Liver (tissue), 9 donors: ENCODE data around the gene PRDX6. TPM values are rescaled to one million over a fixed set of nuclear protein-coding genes. Genes with fewer than 3 reads are reported as not detected.

Experiments used
- DNase-seq: peaks from one replicate; pipeline ENCODE4 v3.0.0-alpha.2; 2017; ENCODE audit warnings: low spot score
- H3K27ac ChIP-seq, 2 donors: one replicate each; pipeline ENCODE4 v1.7.0; 2013; ENCODE audit warnings: inconsistent platforms in 2 of 2, low read length in 2 of 2, control low read depth in 1 of 2, low read depth in 1 of 2, mild to moderate bottlenecking in 1 of 2
- H3K27me3 ChIP-seq, 4 donors: one replicate each; pipeline versions ENCODE4 v1.6.1 to v1.7.0; 2013; ENCODE audit warnings: low read length in 3 of 4, inconsistent platforms in 1 of 4, mild to moderate bottlenecking in 1 of 4, moderate library complexity in 1 of 4; ENCODE audit not compliant: control insufficient read depth in 4 of 4, insufficient read depth in 4 of 4
- H3K36me3 ChIP-seq, 4 donors: one replicate each; pipeline versions ENCODE4 v1.6.1 to v1.7.0; 2013; ENCODE audit warnings: low read length in 3 of 4, mild to moderate bottlenecking in 3 of 4, low read depth in 1 of 4, moderate library complexity in 1 of 4; ENCODE audit not compliant: control insufficient read depth in 4 of 4, insufficient read depth in 3 of 4
- H3K4me1 ChIP-seq, 4 donors: one replicate each; pipeline versions ENCODE4 v1.6.1 to v1.7.0; 2013; ENCODE audit warnings: low read length in 3 of 4, mild to moderate bottlenecking in 3 of 4, moderate library complexity in 1 of 4; ENCODE audit not compliant: control insufficient read depth in 4 of 4, insufficient read depth in 4 of 4
- H3K4me3 ChIP-seq, 3 donors: one replicate each; pipeline versions ENCODE4 v1.6.1 to v1.7.0; 2013; ENCODE audit warnings: low read length in 3 of 3, control low read depth in 1 of 3, low read depth in 1 of 3, mild to moderate bottlenecking in 1 of 3
- H3K9ac ChIP-seq, 2 donors: one replicate each; pipeline ENCODE4 v1.7.0; 2013; ENCODE audit warnings: low read length in 2 of 2, mild to moderate bottlenecking in 2 of 2, moderate library complexity in 2 of 2, control low read depth in 1 of 2, low read depth in 1 of 2
- H3K9me3 ChIP-seq, 4 donors: one replicate each; pipeline versions ENCODE4 v1.6.1 to v1.7.0; 2013; ENCODE audit warnings: low read length in 3 of 4; ENCODE audit not compliant: control insufficient read depth in 4 of 4
- EGR1 ChIP-seq, 2 donors: IDR thresholded peaks; 2 replicates each; pipeline ENCODE4 v1.6.1; 2016 to 2018; ENCODE audit warnings: antibody characterized with exemption in 2 of 2, low read depth in 2 of 2
- FOXA1 ChIP-seq: IDR thresholded peaks from 2 replicates; pipeline ENCODE4 v1.6.1; 2016; ENCODE audit warnings: antibody characterized with exemption
- FOXA2 ChIP-seq: IDR thresholded peaks from 2 replicates; pipeline ENCODE4 v1.6.1; 2016; ENCODE audit warnings: antibody characterized with exemption
- GABPA ChIP-seq, 2 donors: IDR thresholded peaks in 1 of 2; conservative IDR thresholded peaks in 1 of 2; 2 replicates each; pipeline ENCODE4 v1.6.1; 2016; ENCODE audit warnings: antibody characterized with exemption in 2 of 2, mild to moderate bottlenecking in 1 of 2, moderate library complexity in 1 of 2
- HNF4A ChIP-seq, 2 donors: conservative IDR thresholded peaks; 2 replicates each; pipeline ENCODE4 v1.6.1; 2016; ENCODE audit warnings: antibody characterized with exemption in 2 of 2, mild to moderate bottlenecking in 2 of 2
- HNF4G ChIP-seq: IDR thresholded peaks from 2 replicates; pipeline ENCODE4 v1.6.1; 2016; ENCODE audit warnings: antibody characterized with exemption
- JUND ChIP-seq, 2 donors: IDR thresholded peaks; 2 replicates each; pipeline ENCODE4 v1.6.1; 2016; ENCODE audit warnings: antibody characterized with exemption in 2 of 2
- NR2F2 ChIP-seq: IDR thresholded peaks from 2 replicates; pipeline ENCODE4 v1.6.1; 2016; ENCODE audit warnings: antibody characterized with exemption
- RAD21 ChIP-seq, 2 donors: IDR thresholded peaks; 2 replicates each; pipeline ENCODE4 v1.6.1; 2016; ENCODE audit warnings: antibody characterized with exemption in 2 of 2, mild to moderate bottlenecking in 2 of 2
- REST ChIP-seq: IDR thresholded peaks from 2 replicates; pipeline ENCODE4 v1.6.1; 2016; ENCODE audit warnings: antibody characterized with exemption, mild to moderate bottlenecking
- RXRA ChIP-seq, 2 donors: IDR thresholded peaks; 2 replicates each; pipeline ENCODE4 v1.6.1; 2017 to 2018; ENCODE audit warnings: antibody characterized with exemption in 2 of 2, mild to moderate bottlenecking in 1 of 2
- SP1 ChIP-seq: IDR thresholded peaks from 2 replicates; pipeline ENCODE4 v1.6.1; 2018; ENCODE audit warnings: antibody characterized with exemption, mild to moderate bottlenecking
- TAF1 ChIP-seq: conservative IDR thresholded peaks from 2 replicates; pipeline ENCODE4 v1.6.1; 2016; ENCODE audit warnings: antibody characterized with exemption, mild to moderate bottlenecking
- YY1 ChIP-seq: IDR thresholded peaks from 2 replicates; pipeline ENCODE4 v1.6.1; 2016; ENCODE audit warnings: antibody characterized with exemption, mild to moderate bottlenecking
- ZBTB33 ChIP-seq: IDR thresholded peaks from 2 replicates; pipeline ENCODE4 v1.6.1; 2016; ENCODE audit warnings: antibody characterized with exemption
- WGBS: extraction: QIAGEN DNeasy Blood & Tissue Kit; methylation state at CpG from one replicate; pipeline ENCODE4 v1.1.7; 2013; 5-methylcytosine and 5-hydroxymethylcytosine counted together
- polyA plus RNA-seq, 2 donors: library from polyadenylated mRNA; stranded (reverse) in 1 of 2; unstranded in 1 of 2; fragments of 200-250 nt in 1 of 2; fragments of >200 nt in 1 of 2; fragmentation: Nextera tagmentation in 1 of 2; extraction: Ambion mirVana in 1 of 2; gene quantifications; one replicate each; pipeline versions ENCODE4 v1.2.1 to v1.2.3, GENCODE V29; 2013 to 2015
- total RNA-seq, 2 donors: library from RNA; depleted of rRNA; stranded (reverse); fragments of >200 nt; gene quantifications; one replicate each; pipeline ENCODE4 v1.2.3, GENCODE V29; 2014
- TF ChIP-seq, protein P1 (sequence below): fragments of 150-350 bp; IDR thresholded peaks from 2 replicates; pipeline ENCODE4 v1.5.1; 2017; ENCODE audit warnings: improper control_type of control experiment, low read depth, low read length; ENCODE audit not compliant: missing input control
- TF ChIP-seq, protein P2 (sequence below): IDR thresholded peaks from 2 replicates; pipeline ENCODE4 v1.6.1; 2016; ENCODE audit warnings: antibody characterized with exemption
- TF ChIP-seq, protein P3 (sequence below): IDR thresholded peaks from 2 replicates; pipeline ENCODE4 v1.6.1; 2016; ENCODE audit warnings: antibody characterized with exemption
- donor health status: healthy.
- donor health status: healthy.
- donor health status: healthy.
- donor health status: healthy.
- donor health status: healthy.

Gene PRDX6
- total and polyA plus RNA-seq, 4 donors = 147 to 370 (median 240) TPM

- Histone ChIP-seq H3K36me3 (no peaks in the 10 kb centered on the region), H3K27ac (no peak overlapping the region), H3K27me3 (no peaks in the 10 kb centered on the region), H3K9me3 (no peaks in the 10 kb centered on the region), H3K4me1 (peaks cover 1 to 31% (median 17%) of the 10 kb centered on the region in 4 donors), H3K9ac (no peak overlapping the region), H3K4me3 (no peak overlapping the region)
- DNase-seq = no peak
- WGBS = 47% methylated on average over 1 of the region's 1 CpG
- no peak for TF ChIP-seq REST
- no peak for TF ChIP-seq ZBTB33
- TF ChIP-seq, protein P1, sequence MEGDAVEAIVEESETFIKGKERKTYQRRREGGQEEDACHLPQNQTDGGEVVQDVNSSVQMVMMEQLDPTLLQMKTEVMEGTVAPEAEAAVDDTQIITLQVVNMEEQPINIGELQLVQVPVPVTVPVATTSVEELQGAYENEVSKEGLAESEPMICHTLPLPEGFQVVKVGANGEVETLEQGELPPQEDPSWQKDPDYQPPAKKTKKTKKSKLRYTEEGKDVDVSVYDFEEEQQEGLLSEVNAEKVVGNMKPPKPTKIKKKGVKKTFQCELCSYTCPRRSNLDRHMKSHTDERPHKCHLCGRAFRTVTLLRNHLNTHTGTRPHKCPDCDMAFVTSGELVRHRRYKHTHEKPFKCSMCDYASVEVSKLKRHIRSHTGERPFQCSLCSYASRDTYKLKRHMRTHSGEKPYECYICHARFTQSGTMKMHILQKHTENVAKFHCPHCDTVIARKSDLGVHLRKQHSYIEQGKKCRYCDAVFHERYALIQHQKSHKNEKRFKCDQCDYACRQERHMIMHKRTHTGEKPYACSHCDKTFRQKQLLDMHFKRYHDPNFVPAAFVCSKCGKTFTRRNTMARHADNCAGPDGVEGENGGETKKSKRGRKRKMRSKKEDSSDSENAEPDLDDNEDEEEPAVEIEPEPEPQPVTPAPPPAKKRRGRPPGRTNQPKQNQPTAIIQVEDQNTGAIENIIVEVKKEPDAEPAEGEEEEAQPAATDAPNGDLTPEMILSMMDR = no peak
- TF ChIP-seq RAD21 (IDR thresholded peaks at IDR 0.05) = no peak
- TF ChIP-seq JUND (IDR thresholded peaks at IDR 0.05) = no peak
- TF ChIP-seq, protein P2, sequence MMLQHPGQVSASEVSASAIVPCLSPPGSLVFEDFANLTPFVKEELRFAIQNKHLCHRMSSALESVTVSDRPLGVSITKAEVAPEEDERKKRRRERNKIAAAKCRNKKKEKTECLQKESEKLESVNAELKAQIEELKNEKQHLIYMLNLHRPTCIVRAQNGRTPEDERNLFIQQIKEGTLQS = no peak
- TF ChIP-seq HNF4A (conservative IDR thresholded peaks at IDR 0.05) = no peak
- no peak for TF ChIP-seq EGR1 (IDR thresholded peaks at IDR 0.05; ENCODE audit: low read depth in 2 of 2)
- no peak for TF ChIP-seq TAF1
- no peak for TF ChIP-seq RXRA (IDR thresholded peaks at IDR 0.05)
- no peak for TF ChIP-seq GABPA (IDR thresholded peaks at IDR 0.05 in 1 of 2, conservative IDR thresholded peaks at IDR 0.05 in 1 of 2)
- no peak for TF ChIP-seq FOXA1
- no peak for TF ChIP-seq YY1
- no peak for TF ChIP-seq FOXA2
- TF ChIP-seq NR2F2 = no peak
- TF ChIP-seq, protein P3, sequence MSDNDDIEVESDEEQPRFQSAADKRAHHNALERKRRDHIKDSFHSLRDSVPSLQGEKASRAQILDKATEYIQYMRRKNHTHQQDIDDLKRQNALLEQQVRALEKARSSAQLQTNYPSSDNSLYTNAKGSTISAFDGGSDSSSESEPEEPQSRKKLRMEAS = no peak
- no peak for TF ChIP-seq SP1
- TF ChIP-seq HNF4G = no peak
These were observed 48.8 kb downstream of the PRDX6 start for GRCh38 chr1:173525926-173526325.
